Breast epithelium (tissue), 3 donors: ENCODE measurements around the gene SLC10A6.

Experiments
- CTCF ChIP-seq, 3 donors: fragments of 450-650 bp; IDR thresholded peaks; one replicate each; pipeline ENCODE4 v1.5.1; 2016 to 2017; ENCODE audit warnings: antibody characterized with exemption in 3 of 3, mild to moderate bottlenecking in 3 of 3, moderate library complexity in 3 of 3
- POLR2A ChIP-seq: fragments of 450-650 bp; IDR thresholded peaks from one replicate; pipeline ENCODE4 v1.6.1; 2016; ENCODE audit warnings: antibody characterized with exemption, mild to moderate bottlenecking, moderate library complexity

GRCh38 chr4:86775061-86775460, 74.1 kb downstream of the SLC10A6 start:
- TF ChIP-seq CTCF (IDR thresholded peaks at IDR 0.05) (no peak), POLR2A (no peak)
